Spleen (tissue), 11 donors: Measurements from ENCODE around the gene TMEM256. TPM values are rescaled to one million over a fixed set of nuclear protein-coding genes. Genes with fewer than 3 reads are reported as not detected.

Source experiments
- DNase-seq: peaks from one replicate; pipeline ENCODE4 v3.0.0-alpha.2; 2020
- H3K27ac ChIP-seq, 8 donors: fragments of 200-600 bp; sonication (generic) in 7 of 8; 1 replicate in 4 of 8; 2 replicates in 4 of 8; pipeline versions ENCODE4 v1.5.0 to v1.8.0; 2016 to 2021; ENCODE audit warnings: inconsistent platforms in 4 of 8, mild to moderate bottlenecking in 4 of 8, moderate library complexity in 1 of 8
- H3K27me3 ChIP-seq, 7 donors: fragments of 200-600 bp; sonication (generic) in 6 of 7; replicated peaks in 1 of 7; 1 replicate in 4 of 7; 2 replicates in 3 of 7; pipeline versions ENCODE4 v1.5.0 to v1.8.0; 2016 to 2021; ENCODE audit warnings: inconsistent platforms in 3 of 7, mild to moderate bottlenecking in 1 of 7
- H3K36me3 ChIP-seq, 6 donors: fragments of 200-600 bp; sonication (generic) in 5 of 6; 1 replicate in 4 of 6; 2 replicates in 2 of 6; pipeline versions ENCODE4 v1.5.0 to v1.8.0; 2016 to 2021; ENCODE audit warnings: inconsistent platforms in 2 of 6
- H3K4me1 ChIP-seq, 6 donors: fragments of 200-600 bp; sonication (generic) in 5 of 6; 1 replicate in 3 of 6; 2 replicates in 3 of 6; pipeline versions ENCODE4 v1.5.0 to v1.8.0; 2016 to 2021; ENCODE audit warnings: inconsistent platforms in 3 of 6
- H3K4me3 ChIP-seq, 8 donors: fragments of 200-600 bp; sonication (generic) in 7 of 8; 1 replicate in 4 of 8; 2 replicates in 4 of 8; pipeline versions ENCODE4 v1.5.0 to v1.8.0; 2016 to 2021; ENCODE audit warnings: inconsistent platforms in 4 of 8, mild to moderate bottlenecking in 4 of 8, moderate library complexity in 2 of 8
- H3K9me3 ChIP-seq, 8 donors: fragments of 200-600 bp; sonication (generic) in 7 of 8; 1 replicate in 4 of 8; 2 replicates in 4 of 8; pipeline versions ENCODE4 v1.5.0 to v1.8.0; 2016 to 2021; ENCODE audit warnings: inconsistent platforms in 4 of 8
- CTCF ChIP-seq, 11 experiments: fragments of 200-600 bp in 7 of 11; fragments of 450-650 bp in 4 of 11; sonication (generic) in 4 of 11; IDR thresholded peaks in 8 of 11; conservative IDR thresholded peaks in 3 of 11; 1 replicate in 7 of 11; 2 replicates in 4 of 11; pipeline versions ENCODE4 v1.4.0 to v1.8.0; 2016 to 2021; ENCODE audit warnings: antibody characterized with exemption in 11 of 11, inconsistent platforms in 4 of 11, mild to moderate bottlenecking in 1 of 11
- POLR2A ChIP-seq, 3 donors: fragments of 450-650 bp; IDR thresholded peaks; one replicate each; pipeline ENCODE4 v1.5.1; 2017; ENCODE audit warnings: antibody characterized with exemption in 3 of 3, mild to moderate bottlenecking in 1 of 3
- POLR2AphosphoS5 ChIP-seq, 3 donors: sonication (generic); formaldehyde crosslinking; IDR thresholded peaks; one replicate each; pipeline ENCODE4 v1.5.1; 2017; ENCODE audit warnings: antibody characterized with exemption in 3 of 3
- WGBS, 5 donors: extraction: QIAGEN DNeasy Blood & Tissue Kit in 3 of 5; methylation state at CpG; one replicate each; pipeline versions ENCODE4 v1.1.5 to v1.1.7; 2013 to 2018; 5-methylcytosine and 5-hydroxymethylcytosine counted together
- intact Hi-C: fragments of 100-400 bp; cut with DNase I; formaldehyde crosslinking; loops from one replicate; pipeline ENCODE4 v1.15.0; 2023; ENCODE audit warnings: low total_unique reads
- polyA plus RNA-seq, 3 donors: library from polyadenylated mRNA; stranded (reverse); fragments of 200-250 nt; gene quantifications; one replicate each; pipeline ENCODE4 v1.2.1, GENCODE V29; 2013
- total RNA-seq, 7 donors: library from RNA; depleted of rRNA in 3 of 7; stranded (reverse); fragments of >200 nt in 3 of 7; fragmentation: NEBNext Ultra II Directional in 4 of 7; extraction: Animal tissue kit (Norgen Biotek cat#: 25700) in 4 of 7; gene quantifications; one replicate each; pipeline versions ENCODE4 v1.1.0 to v1.2.1, GENCODE V29; 2016 to 2021
- donor health status: healthy with polysubstance abuse.
- donor health status: DM: no; HTN: no; CAD: no; lungs with moderate emphysema.
- donor health status: DM: no; HTN: no; CAD: no.
- donor health status: Bipolar disorder and iron deficiency.
- donor health status: healthy.
- donor health status: DM: no; HTN: no; CAD: no.
- donor health status: DM: yes; HTN: yes; CAD: no.

The TMEM256 gene
- total and polyA plus RNA-seq, 10 donors, result 39.1 to 193 (median 54.3) TPM

DNA sequence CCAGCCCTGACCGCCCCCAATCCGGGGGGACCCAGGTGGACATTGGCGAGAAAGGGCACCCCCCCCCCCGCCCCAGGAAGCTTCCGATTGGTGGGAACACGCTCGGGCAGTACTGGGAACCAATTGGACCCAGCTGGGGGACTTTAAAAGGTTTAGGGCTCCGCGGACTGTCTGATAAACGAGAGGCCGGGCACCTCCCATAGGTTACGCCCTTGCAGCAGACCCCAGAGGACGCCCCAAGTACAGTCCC is 245 bp downstream of the TMEM256 start:
- WGBS, 5 donors, result 0 to 1% (median 0%) methylated on average over 7 to 13 of the region's 13 CpGs
- Histone ChIP-seq H3K9me3 (no peaks in the 10 kb centered on the region), H3K27me3 (peaks cover 0 to 25% (median 7%) of the 10 kb centered on the region in 7 donors), H3K4me1 (peaks cover 8 to 43% (median 26%) of the 10 kb centered on the region in 6 donors), H3K27ac (peak overlapping the region; percentile 72 to 91 (median 83)), H3K4me3 (peak overlapping the region; percentile 46 to 90 (median 66)), H3K36me3 (no peaks in the 10 kb centered on the region)
- TF ChIP-seq POLR2A (IDR thresholded peaks at IDR 0.05) (no peak), CTCF (IDR thresholded peaks at IDR 0.05 in 8 of 11, conservative IDR thresholded peaks at IDR 0.05 in 3 of 11) (peak in 1 of 11 experiments; percentile 7), POLR2AphosphoS5 (IDR thresholded peaks at IDR 0.05) (no peak)
- intact Hi-C loops, result no loop called here
- DNase-seq, result no peak

DNA sequence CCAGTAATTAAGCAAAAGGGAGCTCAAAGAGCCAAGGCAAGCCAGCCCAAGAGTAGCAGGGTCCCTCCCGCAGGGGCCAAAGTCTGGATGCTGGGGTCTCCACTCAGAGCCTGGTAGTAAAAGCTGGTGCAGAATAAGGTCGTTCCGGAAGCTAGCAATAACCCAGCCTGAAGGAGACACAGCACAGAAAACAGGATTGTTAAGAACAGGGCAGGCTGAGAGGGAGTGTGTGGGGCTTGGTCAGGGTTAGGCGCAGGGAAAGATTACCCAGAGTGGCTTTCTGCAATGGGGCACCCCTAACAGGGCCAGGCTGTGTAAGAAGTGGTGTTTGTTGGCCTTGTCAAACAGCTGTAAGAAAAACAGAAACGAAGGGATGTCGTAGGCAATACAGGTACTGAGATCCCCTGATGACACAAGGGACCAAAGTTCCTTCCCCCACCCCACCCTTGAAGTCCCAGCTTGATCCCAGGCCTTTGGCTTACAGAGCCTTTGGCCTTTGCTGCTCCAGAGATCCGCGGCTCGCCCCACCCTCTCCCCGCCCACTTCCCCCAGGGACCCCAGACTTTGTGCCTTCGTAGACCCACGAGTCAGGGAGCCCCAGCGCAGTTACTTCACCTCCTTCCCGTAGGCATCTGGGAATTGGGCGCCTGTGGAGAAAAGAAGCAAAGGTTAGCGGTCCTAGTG is 712 bp downstream of the TMEM256 start:
- DNase-seq, result peak; percentile 84
- Histone ChIP-seq H3K4me3 (peak overlapping the region; percentile 46 to 90 (median 66)), H3K27me3 (peaks cover 0 to 21% (median 7%) of the 10 kb centered on the region in 7 donors), H3K4me1 (peaks cover 8 to 42% (median 26%) of the 10 kb centered on the region in 6 donors), H3K36me3 (no peaks in the 10 kb centered on the region), H3K9me3 (no peaks in the 10 kb centered on the region), H3K27ac (peak overlapping the region; percentile 72 to 91 (median 83))
- WGBS, 5 donors, result 17 to 26% (median 17%) methylated on average over 12 to 16 of the region's 16 CpGs
- TF ChIP-seq CTCF (IDR thresholded peaks at IDR 0.05 in 8 of 11, conservative IDR thresholded peaks at IDR 0.05 in 3 of 11) (no peak), POLR2AphosphoS5 (IDR thresholded peaks at IDR 0.05) (no peak), POLR2A (IDR thresholded peaks at IDR 0.05) (no peak)
- intact Hi-C loops, result no loop called here

DNA sequence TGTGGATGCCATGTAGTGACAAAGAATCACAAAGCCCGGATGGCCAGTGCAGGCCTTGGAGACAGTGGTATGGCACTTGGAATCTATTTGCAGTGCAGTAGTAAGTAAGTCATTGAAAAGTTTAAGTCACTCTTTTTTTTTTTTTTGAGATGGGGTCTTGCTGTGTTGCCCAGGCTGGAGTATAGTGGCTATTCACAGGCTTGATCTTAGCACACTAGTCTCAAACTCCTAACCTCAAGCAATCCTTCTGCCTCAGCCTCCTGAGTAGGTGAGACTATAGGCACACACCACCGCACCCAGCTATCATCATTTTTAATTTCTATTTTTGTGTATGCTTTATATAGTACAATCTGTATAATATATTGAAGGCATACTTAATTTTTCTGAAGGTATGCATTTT is 5.3 kb downstream of the TMEM256 start:
- no peak for DNase-seq
- intact Hi-C loops, result no loop called here
- Histone ChIP-seq H3K4me3 (no peak overlapping the region), H3K9me3 (no peaks in the 10 kb centered on the region), H3K27me3 (no peaks in the 10 kb centered on the region), H3K27ac (no peak overlapping the region), H3K4me1 (peaks cover 9 to 37% (median 30%) of the 10 kb centered on the region in 6 donors), H3K36me3 (no peaks in the 10 kb centered on the region)
- no peak for TF ChIP-seq CTCF (IDR thresholded peaks at IDR 0.05 in 8 of 11, conservative IDR thresholded peaks at IDR 0.05 in 3 of 11)
- TF ChIP-seq POLR2AphosphoS5 (IDR thresholded peaks at IDR 0.05), result no peak
- TF ChIP-seq POLR2A (IDR thresholded peaks at IDR 0.05), result no peak
- WGBS, 5 donors, result 84 to 96% (median 90%) methylated on average over 2 of the region's 2 CpGs

GRCh38 chr17:7396147-7396546 is 7.8 kb downstream of the TMEM256 start:
- Histone ChIP-seq H3K9me3 (no peaks in the 10 kb centered on the region), H3K27ac (no peak overlapping the region), H3K36me3 (peaks cover 0 to 21% (median under 1%) of the 10 kb centered on the region in 6 donors), H3K4me1 (peaks cover 7 to 40% (median 34%) of the 10 kb centered on the region in 6 donors), H3K4me3 (no peak overlapping the region), H3K27me3 (no peaks in the 10 kb centered on the region)
- no peak for TF ChIP-seq POLR2A (IDR thresholded peaks at IDR 0.05)
- no peak for TF ChIP-seq CTCF (IDR thresholded peaks at IDR 0.05 in 8 of 11, conservative IDR thresholded peaks at IDR 0.05 in 3 of 11)
- no peak for TF ChIP-seq POLR2AphosphoS5 (IDR thresholded peaks at IDR 0.05)
- intact Hi-C loops, result no loop called here
- no peak for DNase-seq
- 89 to 94% (median 92%) methylated on average over 4 of the region's 4 CpGs for WGBS, 5 donors
